IPS DF 6.9 (cell line): ENCODE data around the gene PDLIM1.

Source experiments
- DNase-seq: peaks from one replicate; pipeline ENCODE4 v3.0.0-alpha.2; 2013; ENCODE audit warnings: low read depth, low spot score
- H3K27ac ChIP-seq: one replicate; pipeline ENCODE4 v1.5.1; 2013; ENCODE audit warnings: low read length, control low read depth
- H3K27me3 ChIP-seq: 2 replicates; pipeline ENCODE4 v1.6.1; 2013; ENCODE audit warnings: mild to moderate bottlenecking, low read length; ENCODE audit not compliant: control insufficient read depth, insufficient read depth
- H3K36me3 ChIP-seq: 2 replicates; pipeline ENCODE4 v1.6.1; 2013; ENCODE audit warnings: low read length; ENCODE audit not compliant: control insufficient read depth, insufficient read depth
- H3K4me1 ChIP-seq: 2 replicates; pipeline ENCODE4 v1.6.1; 2013; ENCODE audit warnings: low read length; ENCODE audit not compliant: control insufficient read depth, insufficient read depth
- H3K4me3 ChIP-seq: 2 replicates; pipeline ENCODE4 v1.5.1; 2013; ENCODE audit warnings: mild to moderate bottlenecking, low read length
- H3K9me3 ChIP-seq: 2 replicates; pipeline ENCODE4 v1.6.1; 2013; ENCODE audit warnings: low read length, inconsistent platforms; ENCODE audit not compliant: control insufficient read depth, insufficient read depth
- WGBS: extraction: QIAGEN DNeasy Blood & Tissue Kit; methylation state at CpG from one replicate; pipeline ENCODE4 v1.1.7; 2013; ENCODE audit warnings: mixed read lengths, missing lambda C conversion rate; ENCODE audit not compliant: insufficient read length, insufficient coverage; 5-methylcytosine and 5-hydroxymethylcytosine counted together

Gene PDLIM1

DNA sequence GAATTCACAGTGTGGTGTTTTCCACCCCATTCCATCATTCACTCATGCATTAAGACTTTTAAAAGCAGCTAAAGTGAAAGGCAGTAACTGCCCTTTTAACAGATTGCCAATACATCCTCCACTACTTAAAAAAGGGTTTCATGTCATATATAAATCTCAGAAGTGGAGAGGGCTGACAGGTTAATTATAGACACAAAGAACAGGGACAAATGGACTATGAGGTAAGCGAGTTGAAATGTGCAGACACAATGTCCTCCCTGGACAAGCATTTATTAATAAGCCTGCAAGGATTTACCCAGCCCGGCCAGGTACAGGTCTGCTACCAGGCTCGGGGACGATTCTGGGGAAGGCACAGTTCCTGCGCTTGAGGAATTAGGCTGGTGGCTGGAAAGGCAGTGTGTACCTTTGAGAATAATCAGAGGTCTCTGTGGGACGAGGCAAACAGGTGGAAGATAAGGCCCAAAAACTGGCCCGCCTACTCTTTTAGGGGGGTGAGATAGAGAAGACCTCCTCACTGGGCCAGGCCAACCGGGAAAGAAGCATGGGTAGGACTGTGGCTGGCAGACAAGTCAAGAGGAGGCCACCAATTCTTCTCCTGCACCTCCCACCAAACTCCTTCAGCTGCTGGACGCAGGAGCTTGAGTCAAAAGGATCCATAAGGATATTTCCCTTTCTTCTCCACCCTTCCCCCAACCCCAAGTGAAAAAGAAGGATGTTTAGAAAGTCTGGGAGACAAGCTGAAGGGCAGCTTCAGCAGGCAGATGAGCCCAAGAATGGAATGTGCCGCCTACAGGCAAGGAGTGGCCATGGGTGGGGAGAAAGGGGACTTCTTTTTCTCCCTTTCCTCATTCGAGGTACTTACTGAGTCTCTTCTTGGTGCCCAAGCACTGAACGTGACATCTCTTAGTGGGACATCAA lies 1.5 kb downstream of the PDLIM1 start:
- peak overlapping the region; percentile 85; the same call in 1 of the 2 replicates for H3K4me3 ChIP-seq
- H3K36me3 ChIP-seq: no peaks in the 10 kb centered on the region
- WGBS: no CpG with 5 or more reads among the region's 12 CpGs
- peaks cover 6% of the 10 kb centered on the region; the same call in 1 of the 2 replicates for H3K4me1 ChIP-seq
- no peak for DNase-seq
- no peaks in the 10 kb centered on the region for H3K9me3 ChIP-seq
- H3K27ac ChIP-seq: no peak overlapping the region
- H3K27me3 ChIP-seq: no peaks in the 10 kb centered on the region; the same call in 1 of the 2 replicates

DNA sequence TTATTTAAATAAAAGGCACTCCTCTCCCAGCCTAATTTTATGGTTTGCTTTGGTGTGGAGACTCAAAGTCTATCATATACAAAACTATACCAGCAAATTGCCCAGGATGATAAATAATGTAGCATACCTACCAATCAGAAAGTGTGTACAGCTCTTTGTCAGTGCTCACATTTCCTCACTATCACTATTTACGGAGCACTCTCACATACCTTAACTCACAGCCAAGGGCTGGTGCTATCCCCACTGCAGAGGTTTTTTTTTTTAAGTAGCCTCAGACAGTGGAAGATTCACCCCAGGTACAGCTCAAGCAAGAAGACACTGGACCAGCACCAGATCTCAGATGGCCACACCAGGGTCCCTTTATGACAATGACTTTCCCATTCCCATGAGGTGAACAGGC lies 2.5 kb downstream of the PDLIM1 start:
- Histone ChIP-seq H3K27ac (no peak overlapping the region), H3K27me3 (no peaks in the 10 kb centered on the region; the same call in 1 of the 2 replicates), H3K4me3 (no peak overlapping the region), H3K9me3 (no peaks in the 10 kb centered on the region), H3K36me3 (no peaks in the 10 kb centered on the region), H3K4me1 (peaks cover 6% of the 10 kb centered on the region; the same call in 1 of the 2 replicates)
- no peak for DNase-seq
- no CpG with 5 or more reads among the region's 1 CpG for WGBS

DNA sequence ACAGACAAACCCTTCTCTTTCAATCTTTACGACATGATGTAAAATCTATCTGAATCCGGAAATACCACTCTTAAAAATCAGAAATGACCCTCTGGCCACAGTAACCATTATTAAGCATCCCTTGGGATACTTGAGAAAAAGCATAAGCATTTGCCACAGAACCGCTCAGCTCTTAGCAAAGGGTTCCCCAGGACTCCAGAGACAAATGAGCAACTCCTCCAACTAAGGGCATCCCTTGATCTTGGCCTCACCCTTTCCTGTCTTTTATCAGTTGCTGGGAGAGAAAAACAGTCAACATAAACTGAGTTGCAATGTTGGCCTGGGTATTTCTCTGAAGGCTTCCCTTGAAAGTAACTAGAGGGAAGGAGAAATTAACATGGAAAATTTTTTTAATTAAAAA lies 3.5 kb downstream of the PDLIM1 start:
- no CpG with 5 or more reads among the region's 3 CpGs for WGBS
- Histone ChIP-seq H3K9me3 (no peaks in the 10 kb centered on the region), H3K4me3 (no peak overlapping the region), H3K4me1 (peaks cover 6% of the 10 kb centered on the region; the same call in 1 of the 2 replicates), H3K27me3 (no peaks in the 10 kb centered on the region; the same call in 1 of the 2 replicates), H3K36me3 (no peaks in the 10 kb centered on the region), H3K27ac (no peak overlapping the region)
- no peak for DNase-seq

DNA sequence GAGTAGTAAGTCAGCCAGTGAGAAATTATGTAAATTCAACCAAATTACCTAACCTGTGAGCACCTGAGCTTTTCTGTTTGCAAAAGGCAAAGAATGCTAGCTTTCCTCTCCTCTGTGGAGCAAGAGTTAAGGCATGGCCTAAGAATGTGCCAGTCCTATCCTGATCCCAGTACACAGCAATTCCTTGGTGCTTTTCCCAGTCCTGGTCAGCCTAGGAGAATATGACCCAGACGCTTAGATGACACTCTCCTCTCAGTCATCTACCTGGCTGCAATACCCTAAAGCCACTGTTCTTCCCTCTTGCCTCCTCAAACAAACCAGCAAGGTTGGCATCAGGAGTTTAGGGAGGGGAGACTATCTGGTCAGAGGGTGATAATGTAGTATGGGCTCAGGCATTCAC lies 4.1 kb downstream of the PDLIM1 start:
- no peaks in the 10 kb centered on the region for H3K36me3 ChIP-seq
- no peak overlapping the region for H3K27ac ChIP-seq
- H3K27me3 ChIP-seq: no peaks in the 10 kb centered on the region; the same call in 1 of the 2 replicates
- DNase-seq: no peak
- WGBS: no CpG with 5 or more reads among the region's 1 CpG
- no peak overlapping the region for H3K4me3 ChIP-seq
- H3K4me1 ChIP-seq: peaks cover 6% of the 10 kb centered on the region; the same call in 1 of the 2 replicates
- no peaks in the 10 kb centered on the region for H3K9me3 ChIP-seq

DNA sequence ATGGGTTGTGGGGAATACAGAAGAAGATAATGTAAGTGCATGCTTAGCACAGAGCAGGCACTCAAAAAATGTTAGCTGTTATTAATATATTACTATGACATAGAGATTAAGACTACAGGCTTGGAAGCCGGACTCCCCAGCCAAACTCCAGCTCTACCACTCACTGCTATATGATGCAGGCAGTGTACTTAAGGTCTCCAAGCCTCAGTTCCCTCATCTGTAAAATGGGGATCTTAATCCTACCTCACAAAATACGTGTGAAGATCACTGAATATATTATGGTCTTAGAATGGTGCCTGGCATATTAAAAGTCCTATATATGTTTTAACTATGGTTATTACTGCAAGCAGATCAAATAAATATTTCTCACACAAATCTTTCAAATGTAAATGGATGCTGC lies 5.2 kb downstream of the PDLIM1 start:
- no peaks in the 10 kb centered on the region for H3K9me3 ChIP-seq
- no peaks in the 10 kb centered on the region for H3K27me3 ChIP-seq
- no CpG with 5 or more reads among the region's 2 CpGs for WGBS
- no peak overlapping the region for H3K4me3 ChIP-seq
- no peak for DNase-seq
- no peak overlapping the region for H3K27ac ChIP-seq
- H3K4me1 ChIP-seq: peaks cover 6% of the 10 kb centered on the region; the same call in 1 of the 2 replicates
- H3K36me3 ChIP-seq: no peaks in the 10 kb centered on the region

DNA sequence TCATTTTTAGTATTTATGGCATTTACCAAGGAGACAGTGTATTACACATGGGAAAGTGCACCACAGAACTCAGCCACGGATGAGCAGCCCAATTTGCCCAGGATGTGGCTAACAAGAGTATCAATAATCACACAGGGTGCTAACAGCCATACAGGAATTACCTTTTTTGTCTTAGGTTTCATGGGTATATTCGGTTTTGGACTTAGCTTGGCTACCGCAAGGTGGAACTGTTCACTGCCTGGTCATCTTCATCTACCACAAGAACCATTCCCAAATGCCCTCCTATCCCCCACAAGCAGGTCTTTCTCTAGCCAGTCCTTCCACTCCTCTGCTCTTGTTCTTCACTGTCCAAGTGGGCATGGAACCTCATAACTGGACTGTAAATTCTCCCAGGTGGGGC lies 6.0 kb downstream of the PDLIM1 start:
- Histone ChIP-seq H3K4me1 (peaks cover 6% of the 10 kb centered on the region; the same call in 1 of the 2 replicates), H3K27me3 (no peaks in the 10 kb centered on the region), H3K36me3 (no peaks in the 10 kb centered on the region), H3K4me3 (no peak overlapping the region), H3K9me3 (no peaks in the 10 kb centered on the region), H3K27ac (no peak overlapping the region)
- DNase-seq: no peak
- no CpG with 5 or more reads among the region's 3 CpGs for WGBS

DNA sequence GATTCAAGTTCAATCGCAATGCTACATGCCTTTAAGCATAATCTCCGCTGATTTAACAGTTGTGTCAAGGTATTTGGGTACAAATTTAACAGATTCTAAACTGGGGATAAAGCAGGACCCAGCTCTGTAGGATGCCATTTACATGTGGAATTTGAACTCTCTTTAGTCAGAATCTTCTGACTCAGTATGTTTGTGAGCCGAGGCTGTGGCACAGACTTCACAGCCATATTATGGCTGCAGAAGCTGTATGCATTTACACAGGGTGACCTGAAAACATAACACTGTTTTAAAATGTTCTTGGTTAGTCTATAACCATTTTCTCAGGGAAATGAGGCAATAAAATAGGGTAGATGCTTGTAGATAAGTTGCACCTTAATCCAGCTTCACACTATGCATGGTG lies 8.7 kb downstream of the PDLIM1 start:
- WGBS: no CpG with 5 or more reads among the region's 3 CpGs
- Histone ChIP-seq H3K4me3 (no peak overlapping the region), H3K27me3 (no peaks in the 10 kb centered on the region), H3K4me1 (peaks cover 4% of the 10 kb centered on the region; the same call in 1 of the 2 replicates), H3K9me3 (no peaks in the 10 kb centered on the region), H3K27ac (no peak overlapping the region), H3K36me3 (no peaks in the 10 kb centered on the region)
- DNase-seq: no peak

DNA sequence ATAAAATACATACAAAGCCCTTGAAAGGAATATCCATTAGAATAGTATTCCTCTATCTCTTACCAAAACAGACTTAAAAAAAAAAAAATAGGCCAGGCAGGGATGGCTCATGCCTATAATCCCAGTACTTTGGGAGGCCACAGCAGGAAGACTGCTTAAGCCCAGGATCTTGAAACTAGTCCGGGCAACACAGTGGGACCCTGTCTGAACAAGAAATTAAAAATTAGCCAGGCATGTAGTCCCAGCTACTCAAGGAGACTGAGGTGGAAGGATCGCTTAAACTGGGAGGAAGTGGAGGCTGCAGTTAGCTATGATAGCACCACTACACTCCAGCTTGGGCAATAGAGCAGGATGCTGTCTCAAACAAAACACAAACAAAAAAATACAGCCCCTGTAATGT lies 9.6 kb downstream of the PDLIM1 start:
- no peaks in the 10 kb centered on the region for H3K9me3 ChIP-seq
- no peak overlapping the region for H3K4me3 ChIP-seq
- H3K4me1 ChIP-seq: peaks cover 2% of the 10 kb centered on the region; the same call in 1 of the 2 replicates
- H3K36me3 ChIP-seq: no peaks in the 10 kb centered on the region
- H3K27me3 ChIP-seq: no peaks in the 10 kb centered on the region
- H3K27ac ChIP-seq: no peak overlapping the region
- no CpG with 5 or more reads among the region's 2 CpGs for WGBS
- DNase-seq: no peak

DNA sequence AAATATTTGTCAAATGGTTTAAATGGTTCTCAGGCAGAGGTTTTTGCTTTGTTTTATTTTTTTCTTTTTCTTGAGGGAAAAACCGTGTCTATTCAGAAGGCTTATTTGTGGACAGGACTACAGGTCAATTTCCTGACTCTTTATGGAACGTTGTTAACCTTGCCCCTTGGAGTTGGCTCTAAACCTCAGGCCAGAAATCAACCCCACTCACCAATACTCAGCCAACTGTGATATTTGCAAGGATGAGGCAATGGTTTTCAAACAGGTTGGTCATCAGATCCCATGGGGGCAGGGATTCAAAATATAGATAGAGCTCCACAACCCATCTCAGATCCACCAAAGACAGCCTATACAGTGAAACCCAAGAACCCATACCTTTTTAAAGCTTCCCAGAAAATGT lies 10.2 kb downstream of the PDLIM1 start:
- Histone ChIP-seq H3K27me3 (no peaks in the 10 kb centered on the region), H3K27ac (no peak overlapping the region), H3K36me3 (no peaks in the 10 kb centered on the region), H3K9me3 (no peaks in the 10 kb centered on the region), H3K4me3 (no peak overlapping the region), H3K4me1 (peaks cover 2% of the 10 kb centered on the region; the same call in 1 of the 2 replicates)
- no peak for DNase-seq
- WGBS: no CpG with 5 or more reads among the region's 2 CpGs

DNA sequence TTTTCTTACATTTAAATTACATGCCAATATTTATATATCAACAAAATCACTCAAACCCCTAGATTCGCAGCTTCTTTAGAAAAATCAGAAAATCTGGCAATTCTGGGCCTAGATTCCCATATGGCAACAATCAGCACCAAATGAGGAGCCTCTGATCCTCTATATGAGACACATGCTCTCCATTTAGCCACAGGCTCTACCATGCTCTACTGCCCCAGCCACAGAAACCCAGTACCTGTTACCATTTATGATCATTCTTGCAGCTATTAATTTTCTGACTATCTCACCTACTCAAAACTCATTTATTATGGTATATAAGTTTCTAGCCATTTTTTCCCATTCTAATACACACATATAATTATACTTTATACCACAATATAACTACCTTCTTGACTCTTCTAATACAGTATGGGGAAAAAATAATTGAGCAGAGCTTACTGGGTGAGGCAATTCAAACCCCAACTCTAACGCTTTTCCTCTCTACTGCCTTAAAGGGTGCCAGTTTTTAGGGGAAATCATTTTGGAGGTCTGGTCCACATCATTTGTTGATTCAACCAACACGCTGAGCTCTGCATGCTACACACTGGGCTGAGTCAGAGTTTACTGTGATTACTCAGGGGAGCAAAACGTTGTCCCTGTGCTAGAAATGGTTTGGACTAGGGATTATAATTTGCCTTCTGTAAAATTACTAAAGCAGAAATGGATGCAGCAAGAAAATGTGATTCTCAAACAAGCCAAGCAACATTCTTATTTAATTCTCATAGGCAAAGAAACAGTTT lies 11.6 kb downstream of the PDLIM1 start:
- Histone ChIP-seq H3K27ac (no peak overlapping the region), H3K36me3 (no peaks in the 10 kb centered on the region), H3K4me1 (peaks cover 2% of the 10 kb centered on the region; the same call in 1 of the 2 replicates), H3K9me3 (no peaks in the 10 kb centered on the region), H3K27me3 (no peaks in the 10 kb centered on the region), H3K4me3 (no peak overlapping the region)
- DNase-seq: no peak
- WGBS: 100% methylated on average over 1 of the region's 4 CpGs
